Measurements from ENCODE around the gene MMP19.

MMP19 gene

DNA sequence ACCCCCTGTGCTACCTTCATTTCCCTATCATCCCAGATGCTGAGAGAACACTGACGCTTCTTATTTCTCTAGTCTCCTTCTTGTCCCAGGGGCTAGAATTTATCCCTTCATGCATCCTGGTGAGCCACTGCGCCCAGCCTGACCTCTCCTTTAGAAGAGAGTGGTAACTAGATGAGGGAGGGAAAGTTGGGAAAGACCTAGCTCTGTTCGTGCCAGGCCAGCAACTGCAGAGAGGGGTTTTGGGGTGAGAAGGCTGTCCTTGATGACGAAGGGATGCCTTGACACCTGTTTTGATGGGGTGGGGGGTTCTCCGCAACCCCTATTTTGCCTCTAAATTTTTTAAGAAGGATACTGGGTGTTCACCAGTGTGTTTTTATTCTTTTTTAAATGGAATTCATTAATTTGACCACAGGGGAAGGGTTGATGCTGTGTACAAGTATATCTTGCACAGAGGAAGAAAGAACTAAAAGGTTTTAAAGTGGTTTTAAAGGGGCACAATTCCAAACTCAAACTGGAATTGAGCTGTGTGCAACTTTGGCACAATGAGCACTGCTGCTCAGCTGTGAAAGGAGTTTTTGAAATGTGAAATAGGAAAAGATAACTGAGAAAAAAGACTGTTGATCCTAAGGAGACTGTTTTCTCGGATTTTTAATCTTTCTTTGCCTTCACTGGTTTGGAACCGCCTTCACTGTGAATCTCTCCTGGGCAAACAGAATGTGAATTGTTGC, 7.0 kb upstream of the MMP19 start:
- no peak overlapping the region for H3K27ac ChIP-seq
- TF ChIP-seq, protein P1, sequence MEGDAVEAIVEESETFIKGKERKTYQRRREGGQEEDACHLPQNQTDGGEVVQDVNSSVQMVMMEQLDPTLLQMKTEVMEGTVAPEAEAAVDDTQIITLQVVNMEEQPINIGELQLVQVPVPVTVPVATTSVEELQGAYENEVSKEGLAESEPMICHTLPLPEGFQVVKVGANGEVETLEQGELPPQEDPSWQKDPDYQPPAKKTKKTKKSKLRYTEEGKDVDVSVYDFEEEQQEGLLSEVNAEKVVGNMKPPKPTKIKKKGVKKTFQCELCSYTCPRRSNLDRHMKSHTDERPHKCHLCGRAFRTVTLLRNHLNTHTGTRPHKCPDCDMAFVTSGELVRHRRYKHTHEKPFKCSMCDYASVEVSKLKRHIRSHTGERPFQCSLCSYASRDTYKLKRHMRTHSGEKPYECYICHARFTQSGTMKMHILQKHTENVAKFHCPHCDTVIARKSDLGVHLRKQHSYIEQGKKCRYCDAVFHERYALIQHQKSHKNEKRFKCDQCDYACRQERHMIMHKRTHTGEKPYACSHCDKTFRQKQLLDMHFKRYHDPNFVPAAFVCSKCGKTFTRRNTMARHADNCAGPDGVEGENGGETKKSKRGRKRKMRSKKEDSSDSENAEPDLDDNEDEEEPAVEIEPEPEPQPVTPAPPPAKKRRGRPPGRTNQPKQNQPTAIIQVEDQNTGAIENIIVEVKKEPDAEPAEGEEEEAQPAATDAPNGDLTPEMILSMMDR (conservative IDR thresholded peaks at IDR 0.05): no peak
- TF ChIP-seq ZFX (IDR thresholded peaks at IDR 0.05): no peak

DNA sequence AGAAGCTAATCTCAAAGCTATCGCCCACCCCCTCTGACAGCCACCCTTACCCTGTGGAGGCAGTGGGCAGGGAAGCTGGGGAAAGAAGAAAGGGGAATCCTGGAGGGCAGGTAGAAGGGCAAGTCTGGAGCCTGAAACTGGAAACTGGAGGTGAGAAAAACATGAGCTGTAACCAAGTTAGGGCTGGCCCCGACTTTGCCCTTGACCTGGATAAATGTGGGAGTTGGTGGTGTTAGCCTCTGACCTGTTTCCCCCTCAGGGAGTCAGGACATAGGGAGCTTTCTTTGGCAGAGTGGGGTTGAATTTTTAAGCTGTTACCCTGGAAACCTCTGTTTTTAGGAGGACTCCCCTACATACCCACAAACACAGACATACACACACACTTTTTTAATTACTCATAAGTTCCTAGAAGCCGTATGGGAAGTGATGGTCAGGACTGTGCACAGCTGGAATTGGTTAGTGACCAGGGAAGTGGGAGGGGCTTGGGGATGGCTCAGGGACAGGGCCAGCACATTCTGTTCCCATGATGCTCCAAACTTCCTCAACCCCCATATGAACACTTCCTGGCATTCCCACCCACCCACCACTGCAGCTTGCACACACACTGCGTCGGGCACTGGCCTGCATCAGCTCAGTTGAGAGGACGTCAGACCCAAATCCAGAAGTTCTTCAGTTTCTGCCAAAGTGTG, 5.0 kb upstream of the MMP19 start:
- no peak overlapping the region for H3K27ac ChIP-seq
- TF ChIP-seq, protein P1 (conservative IDR thresholded peaks at IDR 0.05): no peak
- TF ChIP-seq ZFX (IDR thresholded peaks at IDR 0.05): no peak

DNA sequence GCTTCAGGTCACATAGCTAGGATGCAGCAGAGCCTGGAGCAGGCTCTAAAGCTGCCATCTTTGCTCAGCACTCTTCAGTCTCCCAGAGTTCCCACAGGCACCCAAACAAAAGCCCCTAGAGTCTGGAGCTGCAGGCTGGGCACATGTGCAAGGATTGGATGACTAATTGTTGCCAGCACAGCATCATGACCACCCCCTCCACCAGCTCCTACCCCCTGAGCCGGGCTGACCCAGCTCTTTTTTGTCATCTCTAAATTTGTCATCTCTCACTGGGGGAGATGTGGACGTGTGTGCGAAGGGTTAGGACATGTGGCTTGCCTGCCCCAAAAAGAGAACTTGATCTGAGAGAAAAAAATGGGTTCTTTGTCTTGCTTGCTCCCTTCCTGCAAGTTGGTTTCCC, 4.3 kb upstream of the MMP19 start:
- H3K27ac ChIP-seq: no peak overlapping the region
- TF ChIP-seq, protein P1 (conservative IDR thresholded peaks at IDR 0.05): no peak
- no peak for TF ChIP-seq ZFX (IDR thresholded peaks at IDR 0.05)

DNA sequence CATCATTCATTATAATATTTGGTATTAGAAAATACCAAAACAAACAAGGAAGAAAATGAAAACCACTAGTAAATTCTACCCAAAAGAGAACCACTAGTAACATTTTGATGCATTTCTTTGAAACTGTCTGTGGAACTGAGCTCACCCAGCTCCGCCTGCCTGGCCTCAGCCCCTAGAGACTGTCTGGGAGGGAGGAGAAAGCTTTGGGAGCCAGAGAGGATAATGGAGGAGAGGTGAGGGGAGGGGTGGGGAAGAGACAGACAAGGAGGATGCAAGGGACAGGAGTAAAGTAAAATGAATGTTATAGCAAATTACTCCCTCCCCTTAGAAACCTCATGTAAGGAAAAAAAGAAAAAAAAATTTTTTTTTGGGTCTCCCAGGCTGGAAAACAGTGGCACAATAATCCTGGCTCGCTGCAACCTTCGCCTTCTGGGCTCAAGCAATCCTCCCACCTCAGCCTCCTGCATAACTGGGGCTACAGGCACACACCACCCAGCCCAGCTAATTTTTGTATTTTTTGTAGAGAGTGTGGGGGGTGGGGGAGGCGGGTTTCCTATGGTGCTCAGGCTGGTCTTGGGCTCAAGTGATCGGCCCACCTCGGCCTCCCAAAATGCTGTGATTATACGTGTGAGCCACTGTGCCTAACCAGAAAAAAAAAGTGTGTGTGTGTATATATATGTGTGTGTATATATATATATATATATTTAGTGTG, 3.2 kb upstream of the MMP19 start:
- H3K27ac ChIP-seq: no peak overlapping the region
- no peak for TF ChIP-seq ZFX (IDR thresholded peaks at IDR 0.05)
- TF ChIP-seq, protein P1 (conservative IDR thresholded peaks at IDR 0.05): no peak

DNA sequence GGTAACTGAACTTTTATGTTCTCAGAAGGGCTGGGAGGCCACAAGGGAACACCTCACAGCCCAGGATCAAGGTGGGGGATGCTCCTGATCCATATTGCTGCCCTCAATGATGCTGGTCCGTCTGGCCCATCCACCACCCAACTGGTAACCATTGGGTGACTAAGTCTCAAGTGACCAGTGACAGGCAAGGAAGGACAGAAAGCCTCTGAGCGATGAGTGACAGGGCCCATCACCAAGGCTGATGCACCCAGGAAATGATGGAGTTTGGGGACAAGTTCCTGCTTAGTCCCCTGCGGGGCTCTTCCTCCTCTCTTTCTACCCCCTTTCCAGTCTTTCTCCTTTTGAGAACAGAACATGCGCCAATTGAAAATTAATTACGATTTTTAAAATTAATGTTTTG, 2.6 kb upstream of the MMP19 start:
- no peak overlapping the region for H3K27ac ChIP-seq
- TF ChIP-seq, protein P1 (conservative IDR thresholded peaks at IDR 0.05): no peak
- no peak for TF ChIP-seq ZFX (IDR thresholded peaks at IDR 0.05)

DNA sequence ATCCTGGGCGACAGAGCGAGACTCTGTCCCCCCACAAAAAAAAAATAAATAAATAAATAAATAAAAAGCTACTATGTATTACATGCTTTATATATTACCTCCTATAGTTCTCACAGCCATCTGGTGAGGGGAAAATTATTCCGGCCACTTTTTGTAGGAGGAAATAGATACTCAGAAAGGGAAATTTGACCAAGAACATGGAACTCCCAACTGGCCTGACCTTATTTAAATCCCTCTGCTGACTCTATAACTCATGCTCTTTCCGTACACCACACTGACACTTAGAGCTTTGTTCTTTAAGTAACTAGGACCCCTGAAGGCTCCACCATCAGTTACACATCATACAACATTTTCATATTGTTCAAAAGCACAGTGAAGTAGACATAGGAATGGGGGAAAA, 2.2 kb upstream of the MMP19 start:
- H3K27ac ChIP-seq: no peak overlapping the region
- TF ChIP-seq, protein P1 (conservative IDR thresholded peaks at IDR 0.05): no peak
- no peak for TF ChIP-seq ZFX (IDR thresholded peaks at IDR 0.05)

DNA sequence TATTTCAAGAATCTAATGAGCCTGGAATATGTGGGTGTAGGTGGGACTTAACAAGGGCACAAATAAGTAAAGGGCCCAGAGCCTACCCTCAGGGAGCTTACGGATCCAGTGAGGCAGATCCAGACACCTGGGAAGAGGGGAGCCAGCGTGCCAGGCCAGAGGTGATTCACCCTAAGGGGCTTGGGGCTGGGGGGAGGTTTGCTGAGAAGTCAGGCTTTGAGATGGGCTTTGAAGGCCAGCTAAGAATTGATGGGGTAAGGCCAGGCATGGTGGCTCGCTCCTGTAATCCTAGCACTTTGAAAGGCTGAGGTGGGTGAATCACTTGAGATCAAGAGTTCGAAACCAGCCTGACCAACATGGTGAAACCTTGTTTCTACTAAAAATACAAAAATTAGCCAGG, 695 bp upstream of the MMP19 start:
- TF ChIP-seq, protein P1 (conservative IDR thresholded peaks at IDR 0.05): no peak
- TF ChIP-seq ZFX (IDR thresholded peaks at IDR 0.05): no peak
- no peak overlapping the region for H3K27ac ChIP-seq
